ENCODE results near the gene TMEM170A.
A peak's percentile ranks its signal among the peaks of the same experiment; 100 is the strongest.
"Not testable (repeated sequence)": the region's sequence is repeated elsewhere in the genome, so short reads cannot be mapped to it uniquely, and the experiment has no call there.

TMEM170A gene, protein sequence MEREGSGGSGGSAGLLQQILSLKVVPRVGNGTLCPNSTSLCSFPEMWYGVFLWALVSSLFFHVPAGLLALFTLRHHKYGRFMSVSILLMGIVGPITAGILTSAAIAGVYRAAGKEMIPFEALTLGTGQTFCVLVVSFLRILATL

DNA sequence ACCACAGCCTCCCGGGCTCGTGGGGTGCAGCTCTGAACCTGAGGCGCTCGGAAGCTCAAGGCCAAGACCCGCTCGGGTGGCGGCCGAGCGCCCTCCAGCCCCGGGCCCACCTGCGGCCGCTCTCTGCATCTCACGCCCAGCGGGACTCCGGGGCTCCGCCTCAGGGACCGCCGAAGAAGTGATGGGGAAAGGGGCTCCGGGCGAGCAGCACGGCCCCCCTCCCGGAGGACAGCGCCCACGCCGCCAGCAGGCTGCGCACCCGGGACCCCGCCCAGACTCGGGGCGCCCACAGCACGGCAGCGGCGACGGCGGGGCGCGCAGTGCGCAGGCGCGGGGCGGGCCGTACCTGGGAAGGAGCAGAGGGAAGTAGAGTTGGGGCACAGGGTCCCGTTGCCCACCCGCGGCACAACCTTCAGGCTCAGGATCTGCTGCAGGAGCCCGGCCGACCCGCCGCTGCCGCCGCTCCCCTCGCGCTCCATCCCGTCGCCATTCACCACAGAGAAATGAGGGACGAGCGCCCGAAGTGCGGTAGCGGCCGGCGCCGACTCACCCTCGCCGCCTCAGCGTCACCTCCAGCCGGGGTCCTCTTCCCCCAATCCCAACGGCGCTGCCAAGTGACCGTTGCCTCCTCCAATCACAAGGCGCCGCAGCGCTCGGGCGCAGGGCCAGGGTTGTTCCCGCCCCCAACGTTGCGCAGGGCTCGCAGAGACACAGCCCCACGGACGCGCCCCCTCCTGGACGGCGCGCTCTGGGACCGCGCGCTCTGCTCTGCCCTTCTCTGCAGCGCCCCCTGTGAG, at the start of gene TMEM170A:
TMEM170A (minus strand) TSS at position 568 of the 797 bp plus-strand sequence; CDS start at position 479, 89 bp downstream.
- DNase-seq (ENCODE audit: low read depth in 4 of 4, low spot score in 1 of 4) = peak; percentile 96 to 99 (median 99)

DNA sequence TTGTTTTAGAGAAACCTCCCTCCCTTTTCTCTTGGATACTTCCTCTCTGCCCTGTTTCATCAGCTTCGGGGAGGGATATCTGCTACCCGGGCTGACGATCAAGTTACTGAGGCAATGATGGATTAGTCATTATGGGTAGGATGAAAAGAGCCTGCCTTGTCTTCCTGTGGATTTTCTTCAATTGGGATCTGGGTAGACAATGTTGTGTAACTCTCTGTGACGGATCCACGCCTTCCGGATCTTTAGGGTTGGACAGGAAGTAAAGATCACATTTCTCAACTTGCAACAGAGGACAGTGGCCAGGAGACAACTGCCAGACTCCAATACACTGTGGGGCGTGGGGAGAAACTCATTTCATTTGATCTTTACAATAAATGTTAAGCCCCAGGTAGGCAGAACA, 42.1 kb upstream of the TMEM170A start:
- DNase-seq (ENCODE audit: low read depth in 4 of 4, low spot score in 1 of 4) = no peak

DNA sequence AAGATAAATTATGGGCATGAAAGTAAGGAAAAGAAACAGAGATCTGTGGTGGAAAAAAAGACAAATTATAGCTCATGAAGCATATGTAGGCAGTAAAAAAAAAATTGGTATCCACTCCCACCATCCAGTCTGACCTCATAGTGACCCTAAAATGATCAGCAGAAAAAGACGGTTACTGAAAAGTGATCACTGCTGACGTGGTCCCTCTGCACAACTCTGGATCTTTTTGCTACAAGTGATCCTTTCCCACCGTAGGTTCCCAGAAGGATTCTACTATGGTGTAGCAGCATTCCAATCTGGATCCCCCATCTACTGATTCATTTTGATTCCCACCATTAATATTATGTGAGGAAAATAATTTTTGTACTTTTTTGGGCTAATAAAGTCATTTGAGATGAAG, 41.6 kb upstream of the TMEM170A start:
- no peak for DNase-seq (ENCODE audit: low read depth in 4 of 4, low spot score in 1 of 4)

DNA sequence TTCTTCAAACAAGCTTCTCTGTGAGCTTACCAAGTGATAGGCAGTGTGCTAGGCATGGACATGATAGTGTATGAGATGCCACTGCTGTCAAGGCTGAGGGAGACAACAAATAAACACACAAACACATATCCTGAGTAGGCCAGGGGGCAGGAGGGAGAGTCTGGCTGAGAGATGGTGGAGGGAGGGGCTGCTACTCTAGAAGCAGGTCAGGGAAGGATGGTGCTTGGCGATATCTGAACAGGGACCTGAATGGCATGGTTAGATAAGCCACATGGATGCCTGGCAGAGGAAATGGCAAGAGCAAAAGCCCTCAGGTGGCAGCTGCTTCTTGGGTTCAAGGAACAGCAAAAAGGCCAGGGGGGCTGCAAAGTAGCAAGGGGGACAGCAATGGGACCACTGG, 39.3 kb upstream of the TMEM170A start:
- no peak for DNase-seq (ENCODE audit: low read depth in 4 of 4, low spot score in 1 of 4)

DNA sequence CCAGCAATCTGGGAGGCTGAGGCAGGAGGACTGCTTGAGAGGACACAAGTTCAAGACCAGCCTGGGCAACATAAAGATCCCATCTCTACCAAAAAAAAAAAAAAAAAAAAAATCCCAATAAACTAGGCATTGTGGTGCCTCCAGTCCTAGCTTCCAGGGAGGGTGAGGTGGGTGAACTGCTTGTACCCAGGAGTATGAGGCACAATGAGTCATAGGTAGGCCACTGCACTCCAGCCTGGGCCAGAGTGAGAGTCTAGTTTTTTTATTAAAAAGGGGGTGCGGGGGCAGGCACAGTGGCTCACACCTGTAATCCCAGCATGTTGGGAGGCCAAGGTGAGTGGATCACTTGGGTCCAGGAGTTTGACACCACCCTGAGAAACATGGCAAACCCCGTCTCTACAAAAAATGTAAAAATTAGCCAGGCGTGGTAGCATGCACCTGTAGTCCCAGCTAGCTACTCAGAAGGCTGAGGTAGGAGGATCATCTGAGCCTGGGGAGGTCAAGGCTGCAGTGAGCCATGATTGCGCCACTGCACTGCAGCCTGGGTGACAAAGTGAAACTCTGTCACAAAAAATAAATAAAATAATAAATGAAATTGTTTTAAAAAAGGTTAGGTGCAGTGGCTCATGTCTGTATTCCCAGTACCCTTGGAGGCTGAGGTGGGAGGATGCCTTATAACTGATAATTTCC, 38.6 kb upstream of the TMEM170A start:
- DNase-seq (ENCODE audit: low read depth in 4 of 4, low spot score in 1 of 4) = no peak

DNA sequence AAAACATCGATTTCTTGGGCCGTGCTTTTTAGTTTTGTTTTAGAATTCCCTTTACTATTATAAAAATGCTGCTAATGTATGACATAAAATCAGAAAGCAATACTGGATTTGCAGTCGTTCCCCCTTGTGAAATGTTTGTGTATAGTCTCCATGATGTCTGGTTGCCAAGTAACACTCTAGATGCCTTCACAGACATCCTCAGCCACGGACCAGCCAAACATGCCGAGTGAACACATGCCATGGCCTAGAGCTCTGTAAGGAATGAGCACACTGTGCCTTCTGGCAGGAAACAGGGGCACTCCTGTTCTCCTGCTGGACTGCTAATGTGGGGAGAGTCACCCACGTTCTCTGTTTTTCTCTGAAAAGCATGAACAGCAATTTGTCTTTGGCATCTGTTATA, 37.3 kb upstream of the TMEM170A start:
- not testable (repeated sequence) for DNase-seq (ENCODE audit: low read depth in 4 of 4, low spot score in 1 of 4)

DNA sequence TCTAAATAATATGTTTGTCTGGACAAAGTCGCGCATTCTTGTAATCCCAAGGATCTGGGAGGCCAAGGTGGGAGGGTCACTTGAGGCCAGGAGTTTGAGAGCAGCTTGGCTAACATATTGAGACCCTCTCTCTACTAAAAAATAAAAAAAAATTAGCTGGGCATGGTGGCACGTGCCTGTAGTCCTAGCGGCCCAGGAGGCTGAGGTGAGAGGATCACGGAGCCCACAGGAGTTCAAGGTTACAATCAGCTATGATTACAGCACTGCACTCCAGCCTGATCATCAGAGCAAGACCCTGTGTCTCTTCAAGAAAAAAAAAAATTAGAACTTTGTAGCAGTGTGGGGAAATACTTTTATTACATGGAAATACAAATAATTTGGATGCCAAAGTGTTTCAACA, 36.9 kb upstream of the TMEM170A start:
- no peak for DNase-seq (ENCODE audit: low read depth in 4 of 4, low spot score in 1 of 4)

DNA sequence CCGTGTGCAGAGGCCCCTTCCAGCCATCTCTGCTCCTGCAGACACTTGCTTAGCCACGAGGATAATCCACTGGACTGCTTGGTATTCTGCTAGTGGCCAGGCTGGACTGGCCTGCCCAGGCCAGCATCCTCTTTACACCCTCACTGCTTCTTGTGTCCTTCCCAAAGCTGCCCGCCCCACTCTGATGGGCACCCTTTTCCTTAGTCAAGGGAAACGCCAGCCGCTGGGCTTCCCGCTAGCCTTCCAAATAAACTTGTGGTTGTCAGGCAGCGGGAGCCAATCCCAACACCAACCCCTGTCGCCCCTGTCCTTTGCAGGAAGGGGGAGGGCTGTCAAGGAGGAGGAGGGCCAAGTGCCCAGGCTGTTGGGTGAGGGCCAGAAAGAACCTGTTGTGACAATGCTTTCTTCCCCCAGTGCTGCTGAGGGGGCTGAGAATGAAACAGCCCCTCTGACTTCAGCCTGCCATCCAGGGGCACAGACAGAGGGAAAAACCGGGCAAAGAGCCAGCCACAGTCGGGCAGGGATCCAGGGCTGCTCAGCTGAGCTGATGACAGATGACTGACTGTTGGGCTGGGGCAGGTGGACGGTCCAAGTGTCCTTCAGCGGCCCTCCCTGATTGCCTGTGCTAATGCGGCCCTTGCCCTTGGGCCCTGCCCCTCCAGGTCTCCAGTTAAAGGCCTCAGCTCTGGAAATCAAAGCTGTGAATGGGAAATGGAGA, 34.3 kb upstream of the TMEM170A start:
- DNase-seq (ENCODE audit: low read depth in 4 of 4, low spot score in 1 of 4) = not testable (repeated sequence)

DNA sequence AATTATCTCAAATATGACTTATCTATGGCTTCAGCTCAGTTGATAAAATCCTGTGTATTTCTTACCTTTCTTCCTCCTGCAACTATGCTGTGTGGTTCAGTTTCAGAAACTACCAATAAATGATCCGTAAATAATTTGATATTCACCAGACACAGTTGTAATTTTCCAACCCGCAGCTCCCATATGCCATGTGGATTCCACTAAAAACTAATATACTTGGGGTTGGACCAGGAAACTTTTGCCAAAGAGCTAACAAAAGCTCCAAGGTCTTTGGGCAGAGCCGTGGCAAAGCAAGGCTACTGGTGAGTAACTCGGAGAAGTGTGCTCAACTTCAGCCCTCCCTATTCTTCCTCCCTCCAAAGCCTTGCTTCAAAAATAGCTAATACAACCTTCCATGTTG, 33.1 kb upstream of the TMEM170A start:
- no peak for DNase-seq (ENCODE audit: low read depth in 4 of 4, low spot score in 1 of 4)

DNA sequence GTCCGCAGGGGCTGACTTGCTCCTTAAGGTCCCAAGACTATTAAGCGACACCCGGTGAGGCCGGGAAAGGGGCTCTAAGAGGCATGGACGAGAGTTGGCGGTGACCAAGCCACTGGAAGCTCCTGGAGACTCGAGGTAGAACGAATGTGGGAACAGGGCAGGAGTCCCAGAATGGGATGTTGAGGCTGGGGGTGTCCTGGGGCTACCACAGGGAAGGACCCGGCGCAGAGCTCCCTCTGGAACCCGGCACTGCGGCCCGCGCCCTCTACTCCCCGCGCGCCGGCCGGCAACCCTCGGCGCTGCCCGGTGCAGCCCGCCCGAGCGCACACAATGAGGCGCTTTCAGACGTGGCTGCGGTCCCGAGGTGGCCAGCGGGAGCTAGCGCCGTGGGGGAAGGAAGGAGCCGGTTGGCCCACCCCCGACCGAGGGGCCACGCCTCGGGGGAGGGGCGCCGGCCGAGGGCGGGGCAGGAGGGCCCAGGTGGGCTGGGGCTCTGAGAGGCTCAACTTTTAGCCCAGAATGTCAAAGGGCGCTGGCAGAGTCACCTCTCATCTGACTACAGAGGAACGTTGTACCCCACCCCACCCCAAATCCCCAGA, 30.7 kb upstream of the TMEM170A start, which contains the start of gene CHST6:
CHST6 (minus strand) TSS at position 366 of the 599 bp plus-strand sequence. CDS start 15,613 bp downstream, outside the sequence.
- peak in 1 of 4 experiments; percentile 16 for DNase-seq (ENCODE audit: low read depth in 4 of 4, low spot score in 1 of 4)

DNA sequence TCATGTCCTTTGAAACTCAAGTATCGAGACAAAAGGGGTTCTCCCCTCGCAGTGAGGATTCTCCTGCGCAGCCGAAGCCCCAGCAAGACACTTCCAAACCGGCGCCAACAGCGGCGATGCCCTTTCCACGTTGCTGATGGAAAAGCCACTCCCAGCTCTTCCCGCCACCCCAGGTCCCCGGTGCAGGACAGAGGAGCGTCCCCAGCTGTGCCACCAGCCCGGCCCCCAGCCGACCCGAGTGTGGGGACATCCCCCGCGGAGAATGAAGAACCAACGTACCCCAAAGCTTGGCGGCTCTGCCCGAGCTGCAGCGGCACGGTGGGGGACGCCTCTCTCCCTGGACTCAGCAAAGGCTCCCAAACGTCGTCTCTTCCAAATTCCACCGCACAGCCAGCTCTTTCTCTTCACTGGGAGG, 30.2 kb upstream of the TMEM170A start:
- no peak for DNase-seq (ENCODE audit: low read depth in 4 of 4, low spot score in 1 of 4)

DNA sequence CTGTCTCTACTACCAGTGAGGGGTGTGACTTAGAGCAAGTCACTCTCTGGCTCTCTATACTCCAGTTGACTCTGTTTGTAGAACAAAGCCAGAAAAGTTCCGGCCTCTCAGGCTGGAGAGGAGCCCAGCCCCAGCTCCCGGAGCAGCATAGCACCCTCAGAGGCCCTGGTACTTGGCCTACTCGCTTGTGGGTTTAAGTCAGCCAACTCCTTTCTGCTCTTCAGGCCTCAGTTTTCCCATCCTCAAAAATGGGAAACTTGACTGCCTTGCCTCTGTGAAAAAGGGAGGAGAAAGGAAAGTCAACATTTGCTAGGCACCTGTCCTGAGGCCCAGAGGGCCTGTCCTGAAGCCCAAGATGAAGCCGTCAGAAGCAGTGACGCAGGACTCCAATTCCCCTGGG, 29.7 kb upstream of the TMEM170A start:
- DNase-seq (ENCODE audit: low read depth in 4 of 4, low spot score in 1 of 4) = no peak

DNA sequence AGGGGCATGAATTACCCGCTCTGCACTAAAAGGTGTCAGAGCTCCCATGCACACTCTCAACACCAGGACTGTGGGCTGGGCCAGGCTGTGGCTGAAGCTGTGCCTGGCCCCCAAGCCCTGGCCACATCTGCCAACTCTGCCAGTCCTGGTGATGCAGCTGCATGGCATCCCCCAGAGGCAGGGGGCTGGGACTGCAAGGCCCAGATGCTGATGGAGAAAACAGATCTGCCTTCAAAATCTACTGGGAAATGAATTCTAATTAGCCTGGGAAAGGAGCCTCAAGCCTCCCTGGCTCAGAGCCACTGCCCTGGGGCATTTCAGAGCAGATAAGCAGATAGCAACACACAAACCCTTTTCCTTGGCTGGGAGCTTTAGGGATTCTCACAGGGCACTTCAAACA, 27.4 kb upstream of the TMEM170A start:
- DNase-seq (ENCODE audit: low read depth in 4 of 4, low spot score in 1 of 4) = no peak

DNA sequence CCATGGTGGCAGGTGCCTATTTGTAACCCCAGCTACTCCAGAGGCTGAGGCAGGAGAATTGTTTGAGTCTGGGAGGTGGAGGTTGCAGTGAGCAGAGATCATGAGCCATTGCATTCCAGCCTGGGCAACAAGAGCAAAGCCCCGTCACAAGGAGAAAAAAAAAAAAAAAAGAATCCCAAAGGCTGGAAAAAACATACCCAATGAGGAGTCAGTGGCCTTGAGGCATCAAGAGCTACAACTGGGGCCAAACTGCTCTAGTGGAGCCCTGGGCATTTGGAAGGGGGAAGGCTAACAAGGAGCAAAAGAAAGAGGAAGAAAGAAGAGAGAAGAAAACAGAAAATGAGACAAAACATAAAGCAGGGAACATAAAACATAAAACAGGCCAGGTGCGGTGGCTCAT, 23.8 kb upstream of the TMEM170A start:
- DNase-seq (ENCODE audit: low read depth in 4 of 4, low spot score in 1 of 4) = no peak

DNA sequence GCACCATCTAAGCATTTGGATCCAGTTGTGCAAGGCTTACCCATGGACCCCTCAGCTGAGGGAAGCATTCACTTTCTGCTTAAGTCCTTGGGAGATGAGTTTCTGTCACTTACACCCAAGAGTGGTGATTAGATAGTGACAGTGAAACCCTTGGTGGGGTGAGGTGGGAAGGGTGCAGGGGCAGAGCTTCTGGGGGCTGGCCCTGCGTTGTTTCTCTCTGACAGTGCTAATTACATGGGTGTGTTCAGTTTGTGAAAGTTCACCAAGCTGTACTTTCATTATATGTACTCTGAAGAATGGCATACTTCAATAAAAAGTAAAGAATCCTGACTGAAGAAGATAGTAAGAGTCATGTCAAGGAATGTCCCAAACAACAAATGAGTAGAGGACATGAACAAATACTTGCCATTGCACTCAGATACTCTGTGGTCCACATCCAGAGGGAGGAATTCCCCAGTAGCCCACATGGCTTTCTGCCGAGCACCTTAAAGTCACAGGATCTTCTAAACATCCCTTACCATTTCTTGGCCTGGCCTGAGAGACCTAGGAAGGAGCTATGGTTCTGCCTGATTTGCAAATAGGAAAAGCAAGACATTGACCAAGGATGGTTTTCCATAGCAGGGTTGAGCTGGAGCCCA, 22.3 kb upstream of the TMEM170A start:
- DNase-seq (ENCODE audit: low read depth in 4 of 4, low spot score in 1 of 4) = no peak

DNA sequence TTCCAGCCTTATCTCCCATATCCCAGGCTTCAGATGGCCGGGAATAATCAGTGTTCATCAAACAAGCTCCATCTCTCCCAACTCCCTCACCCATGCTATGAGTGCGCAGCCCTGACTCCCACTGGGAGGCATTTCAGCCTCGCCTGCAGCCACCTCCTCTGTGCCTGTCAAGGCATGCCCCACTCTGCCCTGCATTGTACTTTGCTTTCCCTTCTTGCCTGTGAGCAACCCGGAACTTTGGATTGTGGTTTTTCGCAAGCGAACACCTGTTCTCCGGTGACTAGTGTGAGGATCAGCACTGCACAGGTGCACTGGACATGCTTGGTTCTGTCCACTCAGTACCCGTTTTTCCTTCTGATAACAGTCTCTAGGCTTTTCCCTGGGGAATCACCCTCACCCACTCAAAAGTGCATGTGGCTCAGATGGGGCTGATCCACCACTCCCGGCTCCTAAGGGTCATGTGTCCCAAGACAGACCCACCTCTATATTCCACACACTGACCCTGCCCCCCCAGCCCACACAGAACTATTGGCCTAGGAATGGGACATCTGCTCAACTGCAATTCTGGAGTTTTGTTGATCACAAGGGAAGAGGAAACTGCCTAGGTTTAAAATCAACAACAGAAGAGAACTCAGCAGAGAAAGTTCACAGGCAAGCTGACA, 21.7 kb upstream of the TMEM170A start:
- no peak for DNase-seq (ENCODE audit: low read depth in 4 of 4, low spot score in 1 of 4)

DNA sequence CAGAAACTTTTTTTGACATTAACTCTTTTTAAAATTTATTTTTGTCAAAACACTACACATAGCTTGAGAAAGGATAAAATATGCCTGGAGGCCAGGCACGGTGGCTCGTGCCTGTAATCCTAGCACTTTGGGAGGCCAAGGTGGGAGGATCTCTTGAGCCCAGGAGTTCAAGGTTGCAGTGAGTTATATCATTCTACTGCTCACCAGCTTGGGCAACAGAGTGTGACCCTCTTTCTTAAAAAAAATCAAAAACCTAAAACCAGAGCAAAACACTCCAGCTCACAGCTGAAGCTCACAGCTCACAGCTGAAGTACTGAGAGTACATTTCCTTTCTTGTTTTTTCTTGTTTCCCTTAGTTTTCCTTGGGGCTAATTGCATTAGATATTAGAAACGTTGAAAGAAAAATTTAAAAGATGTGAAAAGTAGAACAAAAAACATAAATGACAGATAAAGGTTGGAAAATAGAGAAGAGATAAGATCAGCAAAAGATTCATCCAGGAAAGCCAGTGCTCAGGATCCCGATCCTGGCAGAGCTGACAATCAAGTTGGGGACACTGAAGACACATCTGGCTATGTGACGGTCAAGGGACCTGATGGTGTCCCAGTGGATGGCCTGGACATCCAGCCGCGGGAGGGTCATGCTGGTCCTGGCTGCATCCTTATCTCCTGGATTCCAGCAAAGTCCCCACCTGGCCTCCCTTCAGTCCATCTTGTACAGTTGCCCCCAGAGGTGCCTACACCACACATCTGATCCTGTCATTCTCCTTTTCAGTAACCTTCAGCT, 20.9 kb upstream of the TMEM170A start:
- DNase-seq (ENCODE audit: low read depth in 4 of 4, low spot score in 1 of 4) = no peak

DNA sequence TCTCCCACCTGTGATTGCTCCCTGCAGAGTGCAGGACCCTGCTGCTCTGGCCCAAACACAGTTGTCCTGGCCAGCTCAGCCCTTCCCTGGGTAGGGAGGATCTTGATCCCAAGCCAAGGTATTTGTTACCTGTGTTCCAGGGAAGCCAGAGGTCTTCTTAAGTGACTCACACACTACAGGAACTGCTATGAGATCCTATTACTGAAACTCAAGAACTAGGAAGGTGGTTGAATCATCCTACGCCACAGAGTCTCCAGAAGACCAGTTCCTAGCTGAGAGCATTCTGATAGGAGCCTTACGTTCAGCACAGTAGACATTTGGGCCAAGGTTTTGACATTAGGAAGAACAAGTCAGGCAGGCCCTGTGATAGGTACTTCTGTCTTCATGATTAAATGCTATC, 18.7 kb upstream of the TMEM170A start:
- no peak for DNase-seq (ENCODE audit: low read depth in 4 of 4, low spot score in 1 of 4)

All from stimulated activated CD4-positive, alpha-beta T cell treated with anti-CD3 and anti-CD28 coated beads, Interleukin-1b, Interleukin-23, amount 100 ng/mL, for 24 hours (primary cell).